Gastrocnemius medialis (tissue), 4 donors: Measurements from ENCODE around the gene TEX14.

Experiments
- POLR2A ChIP-seq, 2 donors: fragments of 450-650 bp; IDR thresholded peaks; one replicate each; pipeline ENCODE4 v1.6.1; 2017; ENCODE audit warnings: antibody characterized with exemption in 2 of 2, mild to moderate bottlenecking in 2 of 2, moderate library complexity in 2 of 2
- TF ChIP-seq, protein P1 (sequence below), 5 experiments: fragments of 450-650 bp in 3 of 5; fragments of 200-600 bp in 2 of 5; sonication (generic) in 2 of 5; IDR thresholded peaks in 4 of 5; conservative IDR thresholded peaks in 1 of 5; 1 replicate in 4 of 5; 2 replicates in 1 of 5; pipeline ENCODE4 v1.5.1; 2016 to 2019; ENCODE audit warnings: antibody characterized with exemption in 5 of 5, mild to moderate bottlenecking in 3 of 5, moderate library complexity in 3 of 5

DNA sequence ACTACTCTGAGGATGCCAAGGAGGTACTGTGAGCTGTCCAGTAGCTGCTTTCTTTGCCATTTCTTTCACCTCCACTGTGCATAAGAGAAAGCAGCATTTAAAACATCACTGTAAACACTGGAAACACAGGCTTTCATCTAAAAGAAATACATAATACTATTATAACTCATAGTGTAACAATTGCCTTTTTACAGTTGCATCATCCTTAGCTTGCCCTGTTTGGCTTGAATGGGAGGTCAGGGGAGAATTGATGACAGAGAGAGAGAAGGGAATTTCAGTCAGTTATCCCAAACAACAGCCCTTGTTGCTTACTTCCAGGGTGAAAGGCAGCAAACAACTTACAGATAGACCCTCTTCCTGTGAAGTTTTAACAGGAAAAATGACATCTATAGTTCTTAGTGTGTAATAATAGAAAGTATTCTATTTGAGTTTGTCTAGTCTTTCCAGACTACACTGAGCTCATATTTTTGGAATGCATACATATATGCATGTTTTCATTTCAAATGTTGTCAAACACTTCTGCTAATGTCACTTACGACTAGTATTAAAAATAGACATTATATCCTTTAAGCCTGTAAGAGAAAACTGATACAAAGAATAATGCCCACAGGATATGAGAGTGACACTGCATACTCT lies 105.7 kb downstream of the TEX14 start:
- TF ChIP-seq, protein P1, sequence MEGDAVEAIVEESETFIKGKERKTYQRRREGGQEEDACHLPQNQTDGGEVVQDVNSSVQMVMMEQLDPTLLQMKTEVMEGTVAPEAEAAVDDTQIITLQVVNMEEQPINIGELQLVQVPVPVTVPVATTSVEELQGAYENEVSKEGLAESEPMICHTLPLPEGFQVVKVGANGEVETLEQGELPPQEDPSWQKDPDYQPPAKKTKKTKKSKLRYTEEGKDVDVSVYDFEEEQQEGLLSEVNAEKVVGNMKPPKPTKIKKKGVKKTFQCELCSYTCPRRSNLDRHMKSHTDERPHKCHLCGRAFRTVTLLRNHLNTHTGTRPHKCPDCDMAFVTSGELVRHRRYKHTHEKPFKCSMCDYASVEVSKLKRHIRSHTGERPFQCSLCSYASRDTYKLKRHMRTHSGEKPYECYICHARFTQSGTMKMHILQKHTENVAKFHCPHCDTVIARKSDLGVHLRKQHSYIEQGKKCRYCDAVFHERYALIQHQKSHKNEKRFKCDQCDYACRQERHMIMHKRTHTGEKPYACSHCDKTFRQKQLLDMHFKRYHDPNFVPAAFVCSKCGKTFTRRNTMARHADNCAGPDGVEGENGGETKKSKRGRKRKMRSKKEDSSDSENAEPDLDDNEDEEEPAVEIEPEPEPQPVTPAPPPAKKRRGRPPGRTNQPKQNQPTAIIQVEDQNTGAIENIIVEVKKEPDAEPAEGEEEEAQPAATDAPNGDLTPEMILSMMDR (IDR thresholded peaks at IDR 0.05 in 4 of 5, conservative IDR thresholded peaks at IDR 0.05 in 1 of 5), result no peak
- TF ChIP-seq POLR2A (IDR thresholded peaks at IDR 0.05), result no peak
